CD4-positive, CD25-positive, alpha-beta regulatory T cell (primary cell): ENCODE measurements around the gene MRI1. TPM values are rescaled to one million over a fixed set of nuclear protein-coding genes. Genes with fewer than 3 reads are reported as not detected.
A peak's percentile ranks its signal among the peaks of the same experiment; 100 is the strongest.

Experiments used
- ATAC-seq, 2 donors: fragments of 150-1000 bp; cut with Tn5 transposase; one replicate each; pipeline ENCODE4 v1.10.0; 2021; ENCODE audit warnings: low read depth in 2 of 2, moderate number of reproducible peaks in 2 of 2, moderate library complexity in 1 of 2
- DNase-seq, 3 donors: peaks; one replicate each; pipeline versions ENCODE4 v3.0.0 to v3.0.0-alpha.2; 2012 to 2022; ENCODE audit warnings: mixed read lengths in 1 of 3
- H3K27ac ChIP-seq: one replicate; pipeline ENCODE4 v1.7.0; 2013; ENCODE audit warnings: mild to moderate bottlenecking, low read length; ENCODE audit not compliant: insufficient read depth, poor library complexity, severe bottlenecking
- H3K27me3 ChIP-seq: one replicate; pipeline ENCODE4 v1.7.0; 2013; ENCODE audit warnings: low read length; ENCODE audit not compliant: control insufficient read depth, insufficient read depth
- H3K36me3 ChIP-seq: one replicate; pipeline ENCODE4 v1.7.0; 2013; ENCODE audit warnings: mild to moderate bottlenecking, low read length, moderate library complexity; ENCODE audit not compliant: control insufficient read depth, insufficient read depth
- H3K4me1 ChIP-seq: 2 replicates; pipeline ENCODE4 v1.7.0; 2013; ENCODE audit warnings: mild to moderate bottlenecking, low read length; ENCODE audit not compliant: insufficient read depth, control insufficient read depth, poor library complexity, severe bottlenecking
- H3K4me3 ChIP-seq: one replicate; pipeline ENCODE4 v1.7.0; 2013; ENCODE audit warnings: low read depth, mild to moderate bottlenecking, low read length, moderate library complexity
- H3K9me3 ChIP-seq, 2 experiments: 1 replicate in 1 of 2; 2 replicates in 1 of 2; pipeline ENCODE4 v1.7.0; 2013; ENCODE audit warnings: low read length in 2 of 2, mild to moderate bottlenecking in 1 of 2, moderate library complexity in 1 of 2; ENCODE audit not compliant: control insufficient read depth in 2 of 2
- H3K27ac Mint-ChIP-seq, 3 donors: one replicate each; pipeline ENCODE4 v1.8.0; 2020 to 2022; ENCODE audit warnings: mild to moderate bottlenecking in 3 of 3, mixed read lengths in 3 of 3, moderate library complexity in 2 of 3
- H3K27me3 Mint-ChIP-seq: one replicate; pipeline ENCODE4 v1.8.0; 2022; ENCODE audit warnings: mild to moderate bottlenecking, mixed read lengths
- H3K36me3 Mint-ChIP-seq: one replicate; pipeline ENCODE4 v1.8.0; 2020; ENCODE audit warnings: mixed read lengths
- H3K4me1 Mint-ChIP-seq, 4 donors: one replicate each; pipeline ENCODE4 v1.8.0; 2020 to 2022; ENCODE audit warnings: mixed read lengths in 4 of 4, mild to moderate bottlenecking in 1 of 4
- H3K4me3 Mint-ChIP-seq, 4 donors: one replicate each; pipeline ENCODE4 v1.8.0; 2020 to 2022; ENCODE audit warnings: mild to moderate bottlenecking in 4 of 4, mixed read lengths in 4 of 4, moderate library complexity in 3 of 4
- H3K9me3 Mint-ChIP-seq, 7 donors: one replicate each; pipeline ENCODE4 v1.8.0; 2020 to 2022; ENCODE audit warnings: mixed read lengths in 7 of 7, mild to moderate bottlenecking in 3 of 7, moderate library complexity in 2 of 7
- polyA plus RNA-seq, 4 donors: library from polyadenylated mRNA; unstranded; fragments of 300-500 nt; fragmentation: Illumina TruSeq; gene quantifications; one replicate each; pipeline ENCODE4 v1.2.3, GENCODE V29; 2021
- total RNA-seq: library from RNA; stranded (reverse); gene quantifications from one replicate; pipeline ENCODE4 v1.2.3, GENCODE V29; 2022

MRI1 gene
- total and polyA plus RNA-seq, 5 donors from 2014 or later = 6.6 to 38.2 (median 9.3) TPM

DNA sequence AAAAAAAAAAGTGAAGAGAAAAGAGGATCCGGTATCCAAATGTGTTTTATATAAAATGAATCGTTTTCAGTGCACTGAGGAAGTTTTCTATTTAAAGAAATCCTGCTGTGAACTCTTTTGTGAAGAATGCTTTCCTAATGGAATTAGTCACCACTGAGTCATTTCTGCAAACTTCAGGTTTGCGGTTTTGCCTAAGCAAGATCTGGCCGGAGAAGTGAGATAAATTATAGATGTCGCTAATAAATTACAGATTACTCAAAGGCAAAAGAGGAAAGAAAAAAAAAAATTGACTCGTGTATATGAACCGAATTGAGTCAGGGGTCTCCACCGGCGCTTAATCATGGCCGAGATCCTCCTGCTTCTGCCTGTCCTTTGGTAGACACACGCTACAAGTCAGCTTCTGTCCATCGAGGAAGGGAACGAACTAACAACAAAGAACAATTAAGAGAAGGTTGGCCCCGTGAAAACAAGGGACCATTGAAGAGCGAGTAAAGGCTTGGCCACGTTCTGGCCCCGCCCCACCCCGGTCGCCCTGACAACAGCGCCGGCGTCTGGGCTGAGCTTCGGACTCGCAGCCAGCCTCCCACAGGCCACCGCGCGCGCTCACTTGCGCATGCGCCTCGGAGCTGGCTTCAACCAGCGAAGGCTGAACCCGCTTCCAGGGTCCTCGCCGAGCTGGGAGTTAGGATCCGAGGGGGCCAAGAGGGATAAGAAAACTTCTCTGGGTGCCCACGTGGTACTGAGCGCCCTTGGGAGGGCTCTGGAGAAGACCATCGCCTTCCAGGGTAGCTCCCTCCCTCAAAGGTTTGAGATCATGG is 33.0 kb upstream of the MRI1 start:
- Mint-ChIP-seq H3K27ac (peak overlapping the region; percentile 53 to 91 (median 90)), H3K27me3 (no peaks in the 10 kb centered on the region), H3K36me3 (no peaks in the 10 kb centered on the region), H3K4me3 (peak overlapping the region; percentile 80 to 97 (median 93)), H3K9me3 (no peaks in the 10 kb centered on the region), H3K4me1 (peaks cover 4 to 20% (median 9%) of the 10 kb centered on the region in 4 donors)
- Histone ChIP-seq H3K36me3 (no peaks in the 10 kb centered on the region), H3K9me3 (no peaks in the 10 kb centered on the region), H3K27me3 (no peaks in the 10 kb centered on the region), H3K4me3 (peak overlapping the region; percentile 86), H3K27ac (peak overlapping the region; percentile 71), H3K4me1 (peaks cover 11% of the 10 kb centered on the region)
- ATAC-seq (peak; percentile 100), DNase-seq (peak; percentile 90 to 95 (median 92))

DNA sequence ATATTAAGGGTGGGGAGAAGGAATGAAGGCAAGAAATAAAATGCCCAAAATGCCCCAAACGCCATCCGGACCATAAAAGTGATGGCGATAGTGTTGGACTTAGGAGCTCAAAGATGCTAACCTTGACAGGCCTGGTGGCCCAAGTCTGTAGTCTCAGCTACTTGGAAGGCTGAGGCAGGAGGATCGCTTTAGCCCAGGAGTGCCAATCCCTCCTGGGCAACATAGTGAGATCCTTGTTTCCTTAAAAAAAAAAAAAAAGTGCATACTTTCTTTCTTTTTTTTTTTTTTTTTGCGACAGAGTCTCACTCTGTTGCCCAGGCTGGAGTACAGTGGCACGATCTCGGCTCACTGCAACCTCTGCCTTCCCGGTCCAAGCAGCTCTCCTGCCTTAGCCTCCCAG is 32.0 kb upstream of the MRI1 start:
- Mint-ChIP-seq H3K27ac (no peak overlapping the region), H3K9me3 (no peaks in the 10 kb centered on the region), H3K27me3 (no peaks in the 10 kb centered on the region), H3K4me3 (peak overlapping the region in 3 of 4 donors; percentile 80 to 97 (median 93)), H3K4me1 (peaks cover 4 to 20% (median 9%) of the 10 kb centered on the region in 4 donors), H3K36me3 (no peaks in the 10 kb centered on the region)
- Histone ChIP-seq H3K27me3 (no peaks in the 10 kb centered on the region), H3K4me1 (peaks cover 11% of the 10 kb centered on the region), H3K27ac (no peak overlapping the region), H3K36me3 (no peaks in the 10 kb centered on the region), H3K9me3 (no peaks in the 10 kb centered on the region), H3K4me3 (no peak overlapping the region)
- no peak for ATAC-seq
- no peak for DNase-seq

DNA sequence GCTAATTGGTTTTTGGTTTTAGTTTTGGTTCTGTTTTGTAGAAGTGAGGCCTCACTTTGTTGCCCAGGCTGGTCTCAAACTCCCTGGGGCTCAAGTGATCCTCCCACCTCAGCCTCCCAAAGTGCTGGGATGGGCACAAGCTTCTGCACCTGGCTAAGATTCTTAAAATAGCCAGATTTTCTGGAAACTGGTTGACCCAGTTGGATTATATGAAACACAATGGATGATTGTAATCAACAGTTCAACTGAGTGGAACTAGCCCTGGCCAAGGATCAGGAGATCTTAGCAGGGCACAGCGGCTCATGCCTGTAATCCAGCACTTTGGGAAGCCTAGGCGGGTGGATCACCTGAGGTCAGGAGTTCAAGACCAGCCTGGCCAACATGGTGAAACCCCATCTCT is 29.6 kb upstream of the MRI1 start:
- H3K36me3 ChIP-seq = no peaks in the 10 kb centered on the region
- H3K4me3 Mint-ChIP-seq = no peak overlapping the region
- no peak overlapping the region for H3K27ac Mint-ChIP-seq
- H3K9me3 Mint-ChIP-seq = no peaks in the 10 kb centered on the region
- no peaks in the 10 kb centered on the region for H3K27me3 ChIP-seq
- no peak overlapping the region for H3K4me3 ChIP-seq
- H3K9me3 ChIP-seq = no peaks in the 10 kb centered on the region
- no peak for DNase-seq
- H3K27me3 Mint-ChIP-seq = no peaks in the 10 kb centered on the region
- H3K27ac ChIP-seq = no peak overlapping the region
- H3K36me3 Mint-ChIP-seq = no peaks in the 10 kb centered on the region
- peaks cover 4 to 20% (median 9%) of the 10 kb centered on the region in 4 donors for H3K4me1 Mint-ChIP-seq
- peaks cover 11% of the 10 kb centered on the region for H3K4me1 ChIP-seq
- no peak for ATAC-seq

DNA sequence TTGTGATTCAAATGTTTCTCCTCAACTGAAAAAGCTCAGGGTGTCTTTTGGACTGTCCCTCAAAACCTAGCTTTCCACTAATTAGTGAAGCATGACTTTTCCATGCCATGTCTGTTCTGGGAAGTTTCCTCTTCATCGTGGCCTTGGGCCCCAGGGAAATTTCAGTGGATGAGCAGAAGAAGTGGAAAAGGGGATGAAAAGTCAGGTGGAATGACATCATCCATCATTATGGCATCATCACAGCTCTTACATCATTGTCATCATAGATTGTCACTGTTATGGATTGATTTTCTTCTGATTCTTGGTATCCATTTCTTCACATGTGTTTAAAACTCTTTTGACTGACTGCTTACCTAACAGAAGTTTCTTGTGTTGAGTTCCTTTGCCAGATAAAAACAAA is 26.2 kb upstream of the MRI1 start:
- H3K4me3 ChIP-seq = no peak overlapping the region
- H3K4me1 Mint-ChIP-seq = peaks cover 0 to 2% (median 0%) of the 10 kb centered on the region in 4 donors
- H3K36me3 ChIP-seq = no peaks in the 10 kb centered on the region
- H3K27ac Mint-ChIP-seq = no peak overlapping the region
- H3K9me3 ChIP-seq = no peaks in the 10 kb centered on the region
- H3K9me3 Mint-ChIP-seq = no peaks in the 10 kb centered on the region
- no peaks in the 10 kb centered on the region for H3K27me3 ChIP-seq
- peaks cover 5% of the 10 kb centered on the region for H3K36me3 Mint-ChIP-seq
- no peak for DNase-seq
- H3K4me3 Mint-ChIP-seq = no peak overlapping the region
- H3K27me3 Mint-ChIP-seq = no peaks in the 10 kb centered on the region
- no peaks in the 10 kb centered on the region for H3K4me1 ChIP-seq
- ATAC-seq = no peak
- H3K27ac ChIP-seq = no peak overlapping the region

DNA sequence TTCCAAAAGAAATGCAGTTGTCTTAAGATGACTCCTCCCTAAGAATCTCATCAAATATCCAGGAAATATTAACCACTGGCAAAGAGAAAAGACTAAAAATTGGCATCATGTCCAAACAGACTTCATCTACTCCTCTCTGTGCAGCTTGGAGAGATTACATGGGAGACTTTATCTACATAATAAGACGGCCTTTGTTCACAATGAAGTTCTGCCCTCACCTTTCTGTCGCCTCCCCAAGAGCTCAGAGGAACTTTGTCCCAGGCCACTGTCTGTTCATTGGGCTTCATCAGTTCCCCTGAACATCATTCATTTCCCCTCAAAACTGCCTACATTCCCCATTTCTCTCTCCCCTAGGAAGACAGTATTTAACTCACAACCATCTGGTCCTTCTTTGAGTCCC is 22.4 kb upstream of the MRI1 start:
- H3K36me3 ChIP-seq = no peaks in the 10 kb centered on the region
- Mint-ChIP-seq H3K27ac (no peak overlapping the region), H3K36me3 (peaks cover 5% of the 10 kb centered on the region), H3K4me3 (no peak overlapping the region), H3K9me3 (no peaks in the 10 kb centered on the region), H3K27me3 (no peaks in the 10 kb centered on the region), H3K4me1 (peaks cover 0 to 6% (median under 1%) of the 10 kb centered on the region in 4 donors)
- DNase-seq (no peak), ATAC-seq (no peak)
- no peaks in the 10 kb centered on the region for H3K4me1 ChIP-seq
- H3K4me3 ChIP-seq = no peak overlapping the region
- H3K9me3 ChIP-seq = no peaks in the 10 kb centered on the region
- H3K27me3 ChIP-seq = no peaks in the 10 kb centered on the region
- no peak overlapping the region for H3K27ac ChIP-seq

DNA sequence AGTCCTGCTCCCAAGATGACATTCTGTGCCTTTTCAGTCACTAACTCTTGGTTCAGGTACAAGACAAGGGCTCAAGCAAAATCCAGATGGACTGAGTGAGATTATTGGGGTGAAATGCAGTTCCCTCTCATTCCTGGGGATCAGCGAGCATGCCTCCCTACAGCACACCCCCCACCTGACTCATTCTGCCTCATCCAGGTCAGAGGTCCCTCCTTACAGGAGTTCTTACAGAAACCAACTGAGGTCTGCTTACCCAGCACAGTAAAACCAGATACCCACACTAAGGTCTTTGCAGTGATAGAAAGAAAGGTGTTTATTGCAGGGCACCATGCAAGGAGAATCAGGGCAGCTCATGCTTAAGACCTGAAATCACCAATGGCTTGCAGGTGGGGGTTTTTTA is 21.6 kb upstream of the MRI1 start:
- no peak for ATAC-seq
- Mint-ChIP-seq H3K27me3 (no peaks in the 10 kb centered on the region), H3K36me3 (peaks cover 5% of the 10 kb centered on the region), H3K9me3 (no peaks in the 10 kb centered on the region), H3K27ac (no peak overlapping the region), H3K4me1 (peaks cover 0 to 14% (median 5%) of the 10 kb centered on the region in 4 donors), H3K4me3 (peak overlapping the region in 1 of 4 donors; percentile 29)
- no peaks in the 10 kb centered on the region for H3K27me3 ChIP-seq
- H3K9me3 ChIP-seq = no peaks in the 10 kb centered on the region
- H3K27ac ChIP-seq = no peak overlapping the region
- no peaks in the 10 kb centered on the region for H3K36me3 ChIP-seq
- peaks cover 4% of the 10 kb centered on the region for H3K4me1 ChIP-seq
- DNase-seq = no peak
- H3K4me3 ChIP-seq = no peak overlapping the region

DNA sequence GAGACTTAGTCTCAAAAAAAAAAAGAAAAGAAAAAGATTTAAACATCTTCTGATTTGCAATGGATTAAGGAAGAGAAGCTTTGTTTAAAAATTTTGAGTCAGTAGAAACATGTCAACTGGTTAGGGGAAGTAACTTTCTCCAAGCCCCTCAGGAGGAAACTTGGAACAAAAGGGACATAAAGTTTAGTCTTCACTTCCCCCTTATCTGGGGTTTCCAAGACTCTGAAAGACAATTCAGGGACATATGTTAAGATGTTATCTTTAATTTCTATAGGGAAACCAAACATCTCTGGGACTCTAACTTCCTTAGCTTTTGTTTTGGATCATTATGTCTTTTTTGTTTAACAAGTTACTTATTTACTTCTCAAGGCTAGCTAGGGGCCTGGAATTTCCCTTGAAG is 20.1 kb upstream of the MRI1 start:
- Mint-ChIP-seq H3K27me3 (no peaks in the 10 kb centered on the region), H3K36me3 (peaks cover 5% of the 10 kb centered on the region), H3K27ac (no peak overlapping the region), H3K9me3 (no peaks in the 10 kb centered on the region), H3K4me3 (no peak overlapping the region), H3K4me1 (peaks cover 4 to 26% (median 11%) of the 10 kb centered on the region in 4 donors)
- no peaks in the 10 kb centered on the region for H3K27me3 ChIP-seq
- no peaks in the 10 kb centered on the region for H3K9me3 ChIP-seq
- no peaks in the 10 kb centered on the region for H3K36me3 ChIP-seq
- DNase-seq (no peak), ATAC-seq (no peak)
- no peak overlapping the region for H3K27ac ChIP-seq
- H3K4me3 ChIP-seq = no peak overlapping the region
- peaks cover 13% of the 10 kb centered on the region for H3K4me1 ChIP-seq

DNA sequence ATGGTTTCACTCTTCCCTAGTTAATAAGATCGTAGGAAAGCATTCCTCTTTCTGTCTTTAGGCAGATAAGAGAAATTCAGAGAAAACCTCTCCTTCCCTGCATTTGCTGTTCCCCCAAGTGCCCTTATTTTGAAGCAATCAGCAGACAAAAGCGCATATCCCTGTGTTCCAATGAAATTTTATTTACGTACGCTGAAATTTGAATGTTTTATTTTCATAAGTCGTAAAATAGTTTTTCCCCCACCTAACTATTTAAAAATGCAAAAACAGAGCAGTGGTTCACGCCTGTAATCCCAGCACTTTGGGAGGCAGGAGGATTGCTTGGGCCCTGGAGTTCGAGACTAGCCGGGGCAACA is 17.2 kb upstream of the MRI1 start:
- ATAC-seq = no peak
- H3K27ac ChIP-seq = peak overlapping the region; percentile 91
- H3K27me3 Mint-ChIP-seq = no peaks in the 10 kb centered on the region

More for the DNA sequence above, 17.2 kb upstream of the MRI1 start:
- H3K4me3 ChIP-seq = peak overlapping the region; percentile 19
- no peaks in the 10 kb centered on the region for H3K27me3 ChIP-seq
- H3K27ac Mint-ChIP-seq = peak overlapping the region; percentile 83 to 97 (median 93)
- no peaks in the 10 kb centered on the region for H3K9me3 Mint-ChIP-seq
- DNase-seq = no peak
- H3K9me3 ChIP-seq = no peaks in the 10 kb centered on the region
- H3K36me3 ChIP-seq = peaks cover 6% of the 10 kb centered on the region
- H3K4me1 Mint-ChIP-seq = peaks cover 4 to 42% (median 16%) of the 10 kb centered on the region in 4 donors
- peaks cover 19% of the 10 kb centered on the region for H3K4me1 ChIP-seq
- peak overlapping the region; percentile 91 to 96 (median 94) for H3K4me3 Mint-ChIP-seq
- peaks cover under 1% of the 10 kb centered on the region for H3K36me3 Mint-ChIP-seq
